MM.1S (cell line): ENCODE measurements around the gene ZFX.

Experiments used
- EZH2phosphoT487 ChIP-seq: fragments of 300-600 bp; sonication (generic); IDR thresholded peaks from 2 replicates; pipeline ENCODE4 v1.6.1; 2018; ENCODE audit warnings: antibody characterized with exemption, low read length
- TF ChIP-seq, protein P1 (sequence below): fragments of 300-600 bp; sonication (generic); IDR thresholded peaks from 2 replicates; pipeline ENCODE4 v1.5.1; 2016; ENCODE audit warnings: antibody characterized with exemption, low read length, mixed read lengths

DNA sequence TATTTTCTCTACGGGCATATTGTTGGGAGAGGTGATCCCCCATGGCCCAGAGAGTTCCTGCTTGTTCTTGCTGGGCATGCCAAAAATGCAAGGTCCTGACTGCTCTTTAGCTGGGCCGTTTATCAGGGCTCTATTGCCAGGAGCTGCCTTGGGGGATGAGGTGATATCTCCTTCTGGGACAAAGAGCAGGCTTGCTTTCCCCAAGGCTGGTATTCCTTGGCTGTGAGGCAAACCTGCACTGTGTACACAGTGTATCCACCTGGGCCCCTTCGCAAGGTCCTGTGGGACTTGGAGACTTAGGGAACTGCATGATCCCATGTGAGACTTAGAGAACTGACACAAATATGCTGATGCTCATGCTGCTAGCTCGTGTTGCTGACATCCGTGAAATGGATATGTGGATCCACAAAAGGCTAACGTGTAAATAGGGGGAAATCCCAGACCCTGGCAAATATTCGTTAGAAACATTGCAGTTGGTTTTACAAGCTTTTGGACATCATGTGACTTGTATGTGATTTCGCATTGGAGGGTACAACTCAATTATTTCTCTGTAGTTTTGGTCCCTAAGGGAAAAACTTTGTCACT lies 24.4 kb upstream of the ZFX start:
- TF ChIP-seq, protein P1, sequence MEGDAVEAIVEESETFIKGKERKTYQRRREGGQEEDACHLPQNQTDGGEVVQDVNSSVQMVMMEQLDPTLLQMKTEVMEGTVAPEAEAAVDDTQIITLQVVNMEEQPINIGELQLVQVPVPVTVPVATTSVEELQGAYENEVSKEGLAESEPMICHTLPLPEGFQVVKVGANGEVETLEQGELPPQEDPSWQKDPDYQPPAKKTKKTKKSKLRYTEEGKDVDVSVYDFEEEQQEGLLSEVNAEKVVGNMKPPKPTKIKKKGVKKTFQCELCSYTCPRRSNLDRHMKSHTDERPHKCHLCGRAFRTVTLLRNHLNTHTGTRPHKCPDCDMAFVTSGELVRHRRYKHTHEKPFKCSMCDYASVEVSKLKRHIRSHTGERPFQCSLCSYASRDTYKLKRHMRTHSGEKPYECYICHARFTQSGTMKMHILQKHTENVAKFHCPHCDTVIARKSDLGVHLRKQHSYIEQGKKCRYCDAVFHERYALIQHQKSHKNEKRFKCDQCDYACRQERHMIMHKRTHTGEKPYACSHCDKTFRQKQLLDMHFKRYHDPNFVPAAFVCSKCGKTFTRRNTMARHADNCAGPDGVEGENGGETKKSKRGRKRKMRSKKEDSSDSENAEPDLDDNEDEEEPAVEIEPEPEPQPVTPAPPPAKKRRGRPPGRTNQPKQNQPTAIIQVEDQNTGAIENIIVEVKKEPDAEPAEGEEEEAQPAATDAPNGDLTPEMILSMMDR: no peak
- TF ChIP-seq EZH2phosphoT487: no peak
